Measurements from ENCODE around the gene CDKN1C. TPM values are rescaled to one million over a fixed set of nuclear protein-coding genes. Genes with fewer than 3 reads are reported as not detected.
A peak's percentile ranks its signal among the peaks of the same experiment; 100 is the strongest.

Gene CDKN1C
- total and polyA plus RNA-seq, 4 donors, result 37.3 to 107 (median 58.6) TPM

- Histone ChIP-seq H3K9me3 (ENCODE audit: control insufficient read depth, insufficient read depth, low read length) (no peaks in the 10 kb centered on the region), H3K36me3 (ENCODE audit: control insufficient read depth, insufficient read depth, low read length) (peaks cover 5% of the 10 kb centered on the region), H3K4me1 (ENCODE audit: control insufficient read depth, insufficient read depth, low read length) (peaks cover 33% of the 10 kb centered on the region), H3K27me3 (ENCODE audit: control insufficient read depth, insufficient read depth, low read length) (peaks cover 47% of the 10 kb centered on the region), H3K4me3 (ENCODE audit: low read depth, low read length) (peak overlapping the region; percentile 35), H3K27ac (ENCODE audit: low read depth, low read length) (no peak overlapping the region)
- WGBS (ENCODE audit: insufficient coverage), result 5% methylated on average over 44 of the region's 47 CpGs
- no peak for DNase-seq (ENCODE audit: low read depth in 4 of 6, low spot score in 6 of 6)
Observed at GRCh38 chr11:2929950-2930703, 44.6 kb upstream of the CDKN1C start.

DNA sequence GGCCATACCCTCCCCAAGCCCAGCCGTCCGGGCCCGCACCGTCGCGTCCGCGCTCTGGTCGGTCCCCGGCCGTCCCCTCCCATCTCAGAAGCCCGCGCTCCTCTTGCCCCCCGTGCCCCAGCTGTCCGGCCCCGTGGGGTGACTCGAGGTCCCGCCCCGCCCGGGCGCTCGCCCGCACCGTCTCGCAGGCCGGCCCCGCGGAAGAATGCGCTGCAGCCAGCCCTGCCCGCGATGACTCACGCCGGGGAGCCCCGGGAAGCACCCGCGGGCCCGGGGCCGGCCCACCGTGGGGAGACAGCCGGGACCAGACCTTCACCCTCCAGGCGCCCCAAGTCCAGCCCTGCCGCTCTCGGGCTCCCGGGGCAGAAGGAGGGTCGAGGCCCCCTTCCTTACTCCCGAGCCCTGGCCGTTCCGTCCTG is 44.0 kb upstream of the CDKN1C start:
- no peak for DNase-seq (ENCODE audit: low read depth in 4 of 6, low spot score in 6 of 6)
- peaks cover 47% of the 10 kb centered on the region for H3K27me3 ChIP-seq (ENCODE audit: control insufficient read depth, insufficient read depth, low read length)

GRCh38 chr11:2928605-2929530 is 43.3 kb upstream of the CDKN1C start, which contains the start of gene PHLDA2:
Gene PHLDA2 (minus strand): TSS chr11:2929420. CDS start chr11:2929364, 56 bp downstream.
- Histone ChIP-seq H3K27ac (ENCODE audit: low read depth, low read length) (no peak within 1 kb of the TSS), H3K36me3 (ENCODE audit: control insufficient read depth, insufficient read depth, low read length) (peaks cover 3% of the 10 kb centered on the region), H3K4me1 (ENCODE audit: control insufficient read depth, insufficient read depth, low read length) (peaks cover 33% of the 10 kb centered on the region), H3K4me3 (ENCODE audit: low read depth, low read length) (peak within 1 kb of the TSS; percentile 35), H3K27me3 (ENCODE audit: control insufficient read depth, insufficient read depth, low read length) (peaks cover 47% of the 10 kb centered on the region), H3K9me3 (ENCODE audit: control insufficient read depth, insufficient read depth, low read length) (no peaks in the 10 kb centered on the region)
- WGBS (ENCODE audit: insufficient coverage), result under 1% methylated on average over 93 of the region's 113 CpGs
- peak in 2 of 6 donors; percentile 60 to 76 for DNase-seq (ENCODE audit: low read depth in 4 of 6, low spot score in 6 of 6)

More for the DNA sequence above, 44.0 kb upstream of the CDKN1C start:
- no peak overlapping the region for H3K27ac ChIP-seq (ENCODE audit: low read depth, low read length)
- no peak overlapping the region for H3K4me3 ChIP-seq (ENCODE audit: low read depth, low read length)
- H3K9me3 ChIP-seq (ENCODE audit: control insufficient read depth, insufficient read depth, low read length), result no peaks in the 10 kb centered on the region
- peaks cover 33% of the 10 kb centered on the region for H3K4me1 ChIP-seq (ENCODE audit: control insufficient read depth, insufficient read depth, low read length)
- peaks cover 4% of the 10 kb centered on the region for H3K36me3 ChIP-seq (ENCODE audit: control insufficient read depth, insufficient read depth, low read length)
- 4% methylated on average over 48 of the region's 48 CpGs for WGBS (ENCODE audit: insufficient coverage)

- WGBS (ENCODE audit: insufficient coverage), result 16% methylated on average over 16 of the region's 25 CpGs
- Histone ChIP-seq H3K27me3 (ENCODE audit: control insufficient read depth, insufficient read depth, low read length) (peaks cover 47% of the 10 kb centered on the region), H3K4me1 (ENCODE audit: control insufficient read depth, insufficient read depth, low read length) (peaks cover 29% of the 10 kb centered on the region), H3K4me3 (ENCODE audit: low read depth, low read length) (peak overlapping the region; percentile 16), H3K9me3 (ENCODE audit: control insufficient read depth, insufficient read depth, low read length) (no peaks in the 10 kb centered on the region), H3K36me3 (ENCODE audit: control insufficient read depth, insufficient read depth, low read length) (no peaks in the 10 kb centered on the region), H3K27ac (ENCODE audit: low read depth, low read length) (no peak overlapping the region)
- no peak for DNase-seq (ENCODE audit: low read depth in 4 of 6, low spot score in 6 of 6)
Observed at GRCh38 chr11:2927851-2928604, 42.5 kb upstream of the CDKN1C start.

DNA sequence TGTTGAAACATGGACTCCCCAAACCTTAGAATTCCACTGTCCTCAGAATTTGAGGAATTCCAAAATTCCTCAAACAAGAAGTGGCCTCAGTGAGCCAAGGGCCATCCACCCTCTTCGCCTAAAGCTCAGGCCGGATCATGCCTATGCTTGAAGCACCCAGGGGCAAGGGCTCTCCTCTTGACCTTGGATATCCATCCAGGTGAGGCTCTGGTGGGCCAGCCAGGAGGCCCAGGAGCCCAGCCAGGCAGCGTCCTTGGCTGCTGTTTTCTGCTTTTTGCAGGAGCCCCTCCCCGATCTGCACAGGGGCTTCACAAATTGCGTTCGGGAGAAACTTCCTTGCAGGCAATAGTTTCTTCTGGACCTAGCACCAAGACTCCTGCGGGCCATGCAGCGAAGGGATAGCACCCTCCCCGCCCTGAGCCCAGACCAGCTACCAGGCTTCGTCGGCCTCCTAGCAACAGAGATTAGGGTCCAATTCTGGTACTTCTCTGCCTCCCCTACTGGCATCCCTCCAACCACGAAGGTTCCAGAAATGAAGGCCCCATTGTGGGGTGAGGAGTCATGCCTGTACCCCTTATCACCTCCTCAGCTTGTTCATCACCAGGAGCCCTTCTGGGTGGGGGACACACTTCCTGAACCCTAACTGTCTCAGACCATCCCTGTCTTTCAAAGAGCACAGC is 41.7 kb upstream of the CDKN1C start:
- H3K27me3 ChIP-seq (ENCODE audit: control insufficient read depth, insufficient read depth, low read length), result peaks cover 47% of the 10 kb centered on the region
- no peak overlapping the region for H3K27ac ChIP-seq (ENCODE audit: low read depth, low read length)
- no peaks in the 10 kb centered on the region for H3K9me3 ChIP-seq (ENCODE audit: control insufficient read depth, insufficient read depth, low read length)
- H3K4me1 ChIP-seq (ENCODE audit: control insufficient read depth, insufficient read depth, low read length), result peaks cover 29% of the 10 kb centered on the region
- no peaks in the 10 kb centered on the region for H3K36me3 ChIP-seq (ENCODE audit: control insufficient read depth, insufficient read depth, low read length)
- no peak overlapping the region for H3K4me3 ChIP-seq (ENCODE audit: low read depth, low read length)
- WGBS (ENCODE audit: insufficient coverage), result 83% methylated on average over 10 of the region's 12 CpGs
- DNase-seq (ENCODE audit: low read depth in 4 of 6, low spot score in 6 of 6), result no peak

DNA sequence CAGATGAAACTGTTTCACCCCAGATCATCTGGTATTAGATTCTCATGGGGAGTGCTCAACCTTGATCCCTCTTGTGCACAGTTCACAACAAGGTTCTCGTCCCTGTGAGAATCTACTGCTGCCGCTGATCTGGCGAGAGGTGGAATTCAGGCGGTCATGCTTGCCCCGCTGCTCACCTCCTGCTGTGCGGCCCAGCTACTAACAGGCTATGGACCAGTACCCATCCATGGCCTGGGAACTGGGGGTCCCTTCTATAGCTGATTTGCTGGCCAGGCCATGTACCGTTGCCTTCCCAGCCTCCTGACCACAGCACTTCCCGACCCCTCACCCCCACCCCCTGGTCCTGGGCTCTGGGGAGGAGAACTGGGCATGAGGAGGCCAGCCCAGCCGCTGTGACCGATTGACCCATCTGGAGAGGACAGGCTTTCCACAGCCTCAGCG is 41.1 kb upstream of the CDKN1C start:
- Histone ChIP-seq H3K4me1 (ENCODE audit: control insufficient read depth, insufficient read depth, low read length) (peaks cover 29% of the 10 kb centered on the region), H3K9me3 (ENCODE audit: control insufficient read depth, insufficient read depth, low read length) (no peaks in the 10 kb centered on the region), H3K27me3 (ENCODE audit: control insufficient read depth, insufficient read depth, low read length) (peaks cover 45% of the 10 kb centered on the region), H3K4me3 (ENCODE audit: low read depth, low read length) (no peak overlapping the region), H3K27ac (ENCODE audit: low read depth, low read length) (no peak overlapping the region), H3K36me3 (ENCODE audit: control insufficient read depth, insufficient read depth, low read length) (no peaks in the 10 kb centered on the region)
- 85% methylated on average over 8 of the region's 11 CpGs for WGBS (ENCODE audit: insufficient coverage)
- DNase-seq (ENCODE audit: low read depth in 4 of 6, low spot score in 6 of 6), result no peak

- Histone ChIP-seq H3K9me3 (ENCODE audit: control insufficient read depth, insufficient read depth, low read length) (no peaks in the 10 kb centered on the region), H3K27ac (ENCODE audit: low read depth, low read length) (no peak overlapping the region), H3K27me3 (ENCODE audit: control insufficient read depth, insufficient read depth, low read length) (peaks cover 29% of the 10 kb centered on the region), H3K4me1 (ENCODE audit: control insufficient read depth, insufficient read depth, low read length) (peaks cover 16% of the 10 kb centered on the region), H3K36me3 (ENCODE audit: control insufficient read depth, insufficient read depth, low read length) (no peaks in the 10 kb centered on the region), H3K4me3 (ENCODE audit: low read depth, low read length) (no peak overlapping the region)
- DNase-seq (ENCODE audit: low read depth in 4 of 6, low spot score in 6 of 6), result no peak
- 90% methylated on average over 28 of the region's 30 CpGs for WGBS (ENCODE audit: insufficient coverage)
Observed at GRCh38 chr11:2924821-2925675, 39.5 kb upstream of the CDKN1C start.

GRCh38 chr11:2924381-2924780 is 38.8 kb upstream of the CDKN1C start:
- 82% methylated on average over 9 of the region's 10 CpGs for whole genome bisulfite sequencing (ENCODE audit: insufficient coverage)
- Histone ChIP-seq H3K4me3 (ENCODE audit: low read depth, low read length) (no peak overlapping the region), H3K36me3 (ENCODE audit: control insufficient read depth, insufficient read depth, low read length) (no peaks in the 10 kb centered on the region), H3K27ac (ENCODE audit: low read depth, low read length) (no peak overlapping the region), H3K9me3 (ENCODE audit: control insufficient read depth, insufficient read depth, low read length) (no peaks in the 10 kb centered on the region), H3K4me1 (ENCODE audit: control insufficient read depth, insufficient read depth, low read length) (peaks cover 10% of the 10 kb centered on the region), H3K27me3 (ENCODE audit: control insufficient read depth, insufficient read depth, low read length) (peaks cover 23% of the 10 kb centered on the region)
- no peak for DNase-seq (ENCODE audit: low read depth in 4 of 6, low spot score in 6 of 6)

All from spinal cord (tissue), 10 donors.